GM18526 (cell line): ENCODE results near the gene TPRA1.

Experiments used
- POLR2A ChIP-seq: IDR thresholded peaks from 3 replicates; pipeline ENCODE4 v1.6.1; 2011; ENCODE audit not compliant: insufficient read length; ENCODE audit errors: extremely low read depth

TPRA1 gene

DNA sequence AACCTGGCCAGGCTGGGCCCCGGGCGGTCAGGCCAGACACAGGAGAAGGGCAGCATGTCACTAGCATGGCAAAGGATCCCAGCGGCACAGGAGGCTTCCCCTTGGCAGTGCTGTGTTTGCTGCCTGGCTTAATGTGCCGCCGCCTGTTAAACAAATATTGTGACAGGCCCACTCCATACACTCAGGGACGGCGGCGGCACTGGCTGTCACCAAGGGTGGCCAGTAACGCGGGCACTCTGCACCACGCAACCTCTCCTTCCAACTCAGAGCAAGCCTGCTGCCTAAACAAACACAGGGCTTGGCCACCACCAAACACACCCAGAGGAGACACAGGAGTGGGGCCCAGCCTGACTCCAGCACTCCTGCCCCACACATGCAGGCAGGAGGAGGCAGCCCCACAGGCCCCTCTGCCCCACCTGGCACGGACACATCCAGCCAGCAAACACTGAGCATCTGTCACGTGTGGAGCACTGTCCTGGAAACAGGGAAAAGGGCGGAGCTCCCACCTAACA is 48.0 kb downstream of the TPRA1 start:
- no peak for TF ChIP-seq POLR2A

- TF ChIP-seq POLR2A: no peak
These were observed 49.2 kb downstream of the TPRA1 start for GRCh38 chr3:127541320-127541719.

- TF ChIP-seq POLR2A: no peak
These were observed 51.0 kb downstream of the TPRA1 start for GRCh38 chr3:127539366-127540060.

DNA sequence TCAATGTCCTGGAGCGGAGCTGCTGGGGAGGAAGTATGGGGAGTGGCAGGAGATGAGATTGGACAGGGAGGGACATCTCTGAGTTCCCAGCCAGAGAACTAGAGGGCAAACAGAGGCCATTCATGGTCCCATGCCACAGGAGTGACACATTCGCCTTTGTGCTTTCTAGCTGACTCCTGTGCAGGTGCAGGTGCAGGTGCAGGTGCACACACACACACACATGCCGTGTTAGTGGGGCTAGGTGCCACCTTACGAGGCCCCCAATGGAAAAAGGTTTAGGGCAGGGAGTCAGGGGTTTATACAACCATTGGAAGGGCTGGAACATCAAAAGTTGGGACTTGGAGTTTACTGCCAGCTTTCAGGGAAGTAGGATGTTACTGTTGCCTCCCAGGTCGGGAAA is 52.0 kb downstream of the TPRA1 start:
- TF ChIP-seq POLR2A: no peak

GRCh38 chr3:127536830-127537812 is 53.4 kb downstream of the TPRA1 start:
- no peak for TF ChIP-seq POLR2A

DNA sequence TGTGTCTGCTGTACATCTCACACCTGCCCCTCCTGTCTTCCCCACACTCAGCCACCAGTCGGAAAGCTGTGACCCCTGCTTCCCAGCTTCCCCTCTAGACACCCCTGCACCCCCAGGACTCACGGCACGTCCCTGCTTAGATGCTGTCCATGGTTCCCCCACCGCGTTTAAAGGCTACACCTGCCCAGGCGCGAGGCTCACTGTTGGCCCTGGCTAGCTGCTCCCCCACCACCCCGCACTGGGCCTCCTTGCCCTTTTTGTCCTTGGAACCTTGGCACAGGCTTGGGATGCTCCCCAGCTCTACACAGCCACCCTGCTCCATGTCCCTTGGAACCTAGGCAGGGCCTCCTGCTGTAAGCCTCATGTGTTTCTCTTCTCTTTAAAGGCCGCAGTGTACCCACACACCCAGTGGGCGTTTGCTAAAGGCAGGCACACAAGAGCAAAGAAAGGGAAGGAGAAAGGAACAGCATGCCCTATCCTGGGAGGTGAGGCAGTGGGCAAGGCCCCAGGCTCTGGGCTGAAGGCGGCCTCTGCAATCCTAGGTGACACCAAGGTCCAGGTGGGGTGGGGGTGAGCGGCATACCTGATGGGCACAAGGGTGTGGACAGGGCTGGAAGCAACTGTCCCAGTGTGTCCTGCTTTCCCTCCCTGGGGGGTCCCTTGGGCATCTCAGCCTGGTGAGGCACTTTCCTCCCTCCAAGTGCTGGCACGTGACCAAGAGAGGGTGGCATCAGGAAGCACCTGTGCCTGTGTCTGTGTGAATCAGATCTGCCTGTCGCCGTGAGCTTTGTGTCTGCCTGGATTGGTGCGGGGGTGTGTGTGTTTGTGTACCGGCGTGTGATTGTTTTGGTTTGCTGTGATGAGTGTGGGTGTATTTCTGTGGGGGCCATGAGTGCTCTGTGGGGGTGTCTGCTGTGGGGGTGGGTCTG is 54.4 kb downstream of the TPRA1 start:
- no peak for TF ChIP-seq POLR2A

DNA sequence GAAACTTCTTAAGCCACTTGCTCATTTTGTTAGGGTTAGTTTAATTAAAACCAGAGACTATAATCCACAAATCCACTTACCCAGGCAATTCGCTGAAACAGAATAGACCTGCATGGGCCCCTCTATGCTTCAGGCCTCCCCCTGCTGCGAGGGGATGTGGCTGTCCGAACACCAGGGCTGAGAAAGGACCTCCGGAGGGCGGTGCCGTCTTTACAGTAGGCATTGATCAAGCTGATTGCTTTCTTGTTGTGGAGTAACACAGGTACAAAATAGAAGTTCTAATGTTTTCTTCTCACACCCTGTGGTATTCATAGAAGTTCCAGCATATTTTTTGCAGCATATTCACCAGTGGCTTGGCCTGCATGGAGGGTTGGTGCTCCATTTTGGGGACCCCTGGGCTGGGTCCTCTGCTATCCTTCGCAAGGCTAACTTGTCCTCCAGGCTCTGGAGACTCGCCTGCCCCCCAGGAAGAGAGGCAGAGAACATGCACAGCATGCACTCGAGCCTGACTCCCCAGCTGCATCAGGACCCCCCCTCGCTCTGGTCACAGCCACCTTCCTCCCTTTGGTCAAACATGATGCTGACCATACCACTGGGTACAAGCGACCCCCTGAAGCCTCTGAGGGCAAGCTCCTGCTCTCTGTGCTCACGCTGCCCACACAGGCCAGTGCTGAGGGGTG is 55.3 kb downstream of the TPRA1 start:
- TF ChIP-seq POLR2A: no peak

DNA sequence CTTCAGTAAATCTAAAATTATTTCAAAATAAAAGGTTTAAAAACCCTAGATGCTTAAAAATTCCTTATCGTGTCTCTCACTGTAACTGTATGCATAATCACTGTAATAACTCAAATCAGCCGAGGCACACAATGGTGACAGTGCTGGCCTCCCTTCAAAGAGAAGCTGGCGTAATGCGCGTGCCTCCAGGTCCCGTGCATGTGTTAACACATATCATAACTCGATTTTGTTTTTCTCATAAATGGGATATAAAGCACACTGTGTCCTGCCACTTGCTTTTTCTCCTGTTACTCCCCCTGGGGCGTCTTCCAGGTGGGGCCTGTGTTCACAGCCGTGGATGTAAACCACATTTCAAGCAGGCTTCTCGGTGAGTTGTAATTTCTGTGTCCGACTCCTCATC is 56.0 kb downstream of the TPRA1 start:
- TF ChIP-seq POLR2A: no peak

GRCh38 chr3:127534161-127534451 is 56.4 kb downstream of the TPRA1 start:
- no peak for TF ChIP-seq POLR2A

DNA sequence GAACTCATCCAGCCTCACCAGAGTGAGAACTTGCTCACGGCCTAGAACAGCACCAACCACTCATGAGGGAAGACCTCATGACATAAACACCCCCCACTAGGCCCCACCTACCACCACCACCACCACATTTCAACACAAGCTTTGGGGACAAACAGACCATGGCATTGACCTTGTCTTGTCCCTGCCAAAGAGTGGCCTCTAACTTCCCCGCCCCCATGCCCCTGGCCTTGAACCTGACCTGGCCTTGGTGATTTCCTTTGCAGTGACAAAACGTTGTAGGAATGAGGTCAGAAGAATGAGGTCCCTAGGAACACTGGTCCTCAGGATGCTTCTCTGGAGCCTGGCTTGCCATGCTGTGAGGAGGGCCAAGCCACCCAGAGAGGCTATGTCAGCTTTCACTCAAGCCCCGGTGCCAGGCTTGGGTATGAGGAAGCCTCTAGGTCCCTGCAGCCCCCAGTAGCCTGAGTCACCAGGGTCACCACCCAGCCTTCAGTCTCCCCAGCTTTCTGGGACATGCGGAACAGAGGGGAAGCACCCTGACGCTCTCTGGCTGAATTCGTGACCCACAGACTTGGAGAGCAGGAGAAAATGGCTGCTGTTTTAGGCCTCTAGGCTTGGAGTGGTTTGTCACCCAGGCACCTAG is 57.9 kb downstream of the TPRA1 start:
- no peak for TF ChIP-seq POLR2A

- no peak for TF ChIP-seq POLR2A
These were observed 58.7 kb downstream of the TPRA1 start for GRCh38 chr3:127531821-127532220.

GRCh38 chr3:127529346-127530188 is 61.0 kb downstream of the TPRA1 start:
- no peak for TF ChIP-seq POLR2A

- no peak for TF ChIP-seq POLR2A
These were observed 65.2 kb downstream of the TPRA1 start for GRCh38 chr3:127525373-127525772.

GRCh38 chr3:127524296-127524896 is 66.1 kb downstream of the TPRA1 start:
- no peak for TF ChIP-seq POLR2A
